GM12875 (cell line): ENCODE measurements around the gene ENDOG.

Source experiments
- H3K4me3 ChIP-seq: one replicate; pipeline ENCODE4 v1.5.1; 2011; ENCODE audit warnings: low read depth, low read length, control low read depth
- TF ChIP-seq, protein P1 (sequence below): IDR thresholded peaks from 2 replicates; pipeline ENCODE4 v1.5.1; 2011; ENCODE audit warnings: low read depth, mild to moderate bottlenecking, control low read depth, inconsistent platforms, low read length, moderate library complexity, borderline replicate concordance; ENCODE audit not compliant: insufficient read depth

Gene ENDOG

DNA sequence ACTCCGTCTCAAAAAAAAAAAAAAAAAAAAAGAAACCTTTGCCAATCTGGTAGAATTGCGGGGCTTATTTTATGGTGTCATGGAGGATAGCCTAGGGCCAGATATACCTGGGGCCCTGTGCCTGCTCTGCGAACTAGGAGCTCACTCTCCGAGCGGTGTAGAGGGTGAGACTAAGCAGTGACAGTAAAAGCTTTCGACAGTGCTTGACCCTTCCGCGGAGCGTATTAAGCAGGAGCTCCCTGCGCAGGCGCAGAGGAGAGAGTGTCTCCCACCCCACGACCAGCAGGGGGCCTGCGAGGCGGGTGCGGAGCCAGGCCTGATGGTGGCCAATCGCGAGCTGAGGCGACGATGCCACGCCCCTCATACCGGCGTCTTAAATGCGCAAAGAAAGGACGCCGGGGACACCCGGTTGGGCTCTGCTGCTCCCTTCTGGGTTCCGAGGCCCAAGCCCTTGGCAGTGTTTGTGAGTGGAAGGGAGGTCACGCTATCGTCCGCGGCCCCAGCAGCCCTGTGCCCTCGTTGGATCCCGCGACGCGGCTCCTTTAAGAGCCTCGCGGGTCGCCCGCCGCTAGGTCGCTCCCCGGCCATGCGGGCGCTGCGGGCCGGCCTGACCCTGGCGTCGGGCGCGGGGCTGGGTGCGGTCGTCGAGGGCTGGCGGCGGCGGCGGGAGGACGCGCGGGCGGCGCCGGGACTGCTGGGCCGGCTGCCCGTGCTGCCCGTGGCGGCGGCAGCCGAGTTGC, at the start of gene ENDOG:
TSS of gene ENDOG (plus strand) at position 402 of the 740 bp plus-strand sequence. CDS start at position 587, 185 bp downstream.
- TF ChIP-seq, protein P1, sequence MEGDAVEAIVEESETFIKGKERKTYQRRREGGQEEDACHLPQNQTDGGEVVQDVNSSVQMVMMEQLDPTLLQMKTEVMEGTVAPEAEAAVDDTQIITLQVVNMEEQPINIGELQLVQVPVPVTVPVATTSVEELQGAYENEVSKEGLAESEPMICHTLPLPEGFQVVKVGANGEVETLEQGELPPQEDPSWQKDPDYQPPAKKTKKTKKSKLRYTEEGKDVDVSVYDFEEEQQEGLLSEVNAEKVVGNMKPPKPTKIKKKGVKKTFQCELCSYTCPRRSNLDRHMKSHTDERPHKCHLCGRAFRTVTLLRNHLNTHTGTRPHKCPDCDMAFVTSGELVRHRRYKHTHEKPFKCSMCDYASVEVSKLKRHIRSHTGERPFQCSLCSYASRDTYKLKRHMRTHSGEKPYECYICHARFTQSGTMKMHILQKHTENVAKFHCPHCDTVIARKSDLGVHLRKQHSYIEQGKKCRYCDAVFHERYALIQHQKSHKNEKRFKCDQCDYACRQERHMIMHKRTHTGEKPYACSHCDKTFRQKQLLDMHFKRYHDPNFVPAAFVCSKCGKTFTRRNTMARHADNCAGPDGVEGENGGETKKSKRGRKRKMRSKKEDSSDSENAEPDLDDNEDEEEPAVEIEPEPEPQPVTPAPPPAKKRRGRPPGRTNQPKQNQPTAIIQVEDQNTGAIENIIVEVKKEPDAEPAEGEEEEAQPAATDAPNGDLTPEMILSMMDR: peak; percentile 100

GRCh38 chr9:128768606-128769005, 49.7 kb upstream of the ENDOG start:
- no peak overlapping the region for H3K4me3 ChIP-seq
- TF ChIP-seq, protein P1: no peak

More for the DNA sequence above, at the start of gene ENDOG:
- peak within 1 kb of the TSS; percentile 58 for H3K4me3 ChIP-seq

DNA sequence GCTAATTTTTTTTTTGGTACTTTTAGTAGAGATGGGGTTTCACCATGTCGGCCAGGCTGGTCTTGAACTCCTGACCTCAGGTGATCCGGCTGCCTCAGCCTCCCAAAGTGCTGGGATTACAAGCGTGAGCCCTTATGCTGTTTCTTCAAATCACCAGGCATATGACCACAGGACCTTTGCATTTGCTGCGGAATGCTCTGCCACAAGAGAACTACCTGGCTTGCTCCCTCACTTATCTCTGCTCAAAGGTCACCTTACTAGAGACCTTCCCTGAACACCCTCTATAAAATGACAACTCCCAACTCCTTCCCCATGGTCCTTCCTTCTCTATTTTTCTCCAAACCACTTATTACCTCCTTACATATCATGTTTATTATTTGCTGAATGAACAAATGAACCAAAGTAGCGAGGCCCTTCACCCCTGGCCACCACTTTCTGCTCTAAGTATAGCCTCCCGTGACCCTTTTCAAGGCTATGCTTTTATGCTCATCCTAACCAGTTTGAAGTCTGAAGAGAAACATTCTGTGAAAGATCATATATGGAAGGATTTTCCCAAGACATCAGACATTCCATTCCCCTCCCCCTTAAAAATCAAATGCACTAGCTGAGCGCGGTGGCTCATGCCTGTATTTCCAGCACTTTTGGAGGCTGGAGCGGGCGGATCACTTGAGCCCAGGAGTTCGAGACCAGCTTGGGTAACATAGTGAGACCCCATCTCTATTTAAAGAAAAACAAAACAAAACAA, 47.8 kb upstream of the ENDOG start:
- peak overlapping the region; percentile 71 for H3K4me3 ChIP-seq

DNA sequence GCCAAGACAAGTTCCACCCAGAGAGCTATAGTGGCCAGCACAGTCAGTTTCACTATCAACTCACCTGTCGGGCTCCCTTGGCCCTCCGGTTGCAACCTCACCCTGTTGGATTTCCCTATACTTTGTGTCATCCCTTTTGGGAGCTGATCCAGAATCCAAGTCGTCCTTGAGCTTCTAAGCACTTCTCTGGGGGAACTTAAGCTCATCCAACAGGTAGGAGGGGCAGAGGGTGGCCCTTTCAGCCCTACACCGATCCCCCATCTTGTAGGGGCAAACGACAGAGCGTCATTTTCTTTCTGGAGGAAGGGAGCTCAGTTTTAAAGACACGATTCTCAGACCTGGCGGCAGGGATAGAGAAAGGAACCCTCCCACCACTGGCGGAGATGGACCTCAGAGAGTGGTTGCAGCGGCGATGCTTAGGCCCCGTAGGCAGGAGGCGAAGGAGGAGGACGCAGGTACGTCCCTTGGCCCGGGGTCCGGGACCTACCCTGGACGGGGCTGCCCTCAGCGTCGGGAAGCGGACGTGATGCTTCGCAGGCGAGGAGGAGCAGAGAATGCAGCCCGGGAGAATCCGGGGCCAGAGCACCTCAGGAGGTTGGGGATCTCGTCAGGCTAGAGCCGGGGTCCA, 47.1 kb upstream of the ENDOG start:
- peak overlapping the region; percentile 71 for H3K4me3 ChIP-seq
- TF ChIP-seq, protein P1: no peak

More for the DNA sequence above, 47.8 kb upstream of the ENDOG start:
- TF ChIP-seq, protein P1: no peak

DNA sequence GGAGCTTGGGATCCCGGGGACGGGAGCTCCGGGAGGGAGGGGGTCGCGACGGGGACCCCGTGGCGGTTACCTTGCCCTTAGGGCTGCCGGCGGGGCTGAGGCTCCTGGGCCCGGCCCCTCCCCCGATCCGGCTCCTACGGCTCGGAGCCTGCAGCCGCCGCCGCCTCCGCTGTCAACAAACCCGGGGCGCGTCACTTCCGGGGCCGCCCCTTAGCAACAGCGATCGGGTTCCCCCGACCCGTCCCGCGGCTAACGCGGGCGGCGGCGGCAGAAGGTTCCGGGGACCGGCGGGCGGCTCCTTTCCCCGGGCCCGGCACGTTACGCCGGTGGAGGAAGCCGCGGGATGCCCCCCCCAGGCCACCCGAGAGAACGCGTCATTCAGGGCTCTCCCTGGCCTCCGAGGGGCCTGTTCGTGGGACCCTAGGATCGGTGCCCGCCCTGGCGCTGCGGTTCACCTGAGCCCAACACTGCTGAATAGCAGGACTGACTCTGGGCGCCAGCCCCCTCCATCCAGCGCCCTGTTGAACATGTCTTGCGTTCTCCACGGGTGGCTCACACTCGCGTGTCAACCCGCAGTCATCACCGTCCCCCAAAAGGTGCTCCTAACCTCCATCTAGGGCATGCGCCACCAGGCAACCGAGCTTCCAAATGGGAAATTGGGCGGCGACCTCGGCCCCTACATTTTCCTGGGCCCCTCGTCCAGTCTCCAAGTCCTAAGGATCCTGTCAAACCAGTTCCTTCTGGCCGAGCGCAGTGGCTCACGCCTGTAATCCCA, 46.4 kb upstream of the ENDOG start, which contains the start of gene ZER1:
TSS of gene ZER1 (minus strand) at position 183 of the 775 bp plus-strand sequence. CDS start 16,362 bp downstream, outside the sequence.
- TF ChIP-seq, protein P1: no peak
- peak within 1 kb of the TSS; percentile 71 for H3K4me3 ChIP-seq

- H3K4me3 ChIP-seq: no peak overlapping the region
- TF ChIP-seq, protein P1: no peak
Measured at GRCh38 chr9:128773049-128773448, 45.3 kb upstream of the ENDOG start.
